Loucy (cell line): ENCODE results near the gene LIN7B.

Experiments
- H2AFZ ChIP-seq: fragments of 200-600 bp; sonication (generic); 2 replicates; pipeline ENCODE4 v1.6.0; 2016; ENCODE audit warnings: antibody characterized with exemption, mild to moderate bottlenecking, low read length, moderate library complexity
- H3F3A ChIP-seq: fragments of 200-600 bp; 2 replicates; pipeline ENCODE4 v1.6.0; 2016; ENCODE audit warnings: antibody characterized with exemption, low read depth, mild to moderate bottlenecking
- H3K27me3 ChIP-seq: fragments of 200-600 bp; sonication (generic); 2 replicates; pipeline ENCODE4 v1.6.1; 2014; ENCODE audit warnings: low read length, mild to moderate bottlenecking; ENCODE audit not compliant: insufficient read depth, poor library complexity, severe bottlenecking
- H3K36me3 ChIP-seq: fragments of 200-600 bp; sonication (generic); 2 replicates; pipeline ENCODE4 v1.6.1; 2016; ENCODE audit warnings: low read length; ENCODE audit not compliant: insufficient read depth
- H3K4me1 ChIP-seq: fragments of 200-600 bp; sonication (generic); 2 replicates; pipeline ENCODE4 v1.5.1; 2014; ENCODE audit warnings: low read length, mild to moderate bottlenecking; ENCODE audit not compliant: insufficient read depth, poor library complexity, severe bottlenecking
- H3K4me2 ChIP-seq: fragments of 200-600 bp; sonication (generic); 2 replicates; pipeline ENCODE4 v1.6.0; 2014; ENCODE audit warnings: antibody characterized with exemption, low read length, low read depth, mild to moderate bottlenecking; ENCODE audit not compliant: poor library complexity, severe bottlenecking
- H3K4me3 ChIP-seq: fragments of 200-600 bp; sonication (generic); 2 replicates; pipeline ENCODE4 v1.5.1; 2014; ENCODE audit warnings: low read length, mild to moderate bottlenecking, mixed read lengths; ENCODE audit not compliant: poor library complexity, severe bottlenecking
- H3K79me2 ChIP-seq: fragments of 200-600 bp; sonication (generic); 2 replicates; pipeline ENCODE4 v1.6.1; 2014; ENCODE audit warnings: low read length; ENCODE audit not compliant: insufficient read depth
- H3K9ac ChIP-seq: fragments of 200-600 bp; sonication (generic); 2 replicates; pipeline ENCODE4 v1.6.0; 2014; ENCODE audit warnings: mild to moderate bottlenecking, low read depth, low read length, moderate library complexity; ENCODE audit not compliant: poor library complexity, severe bottlenecking
- H3K9me2 ChIP-seq: fragments of 200-600 bp; sonication (generic); replicated peaks from 2 replicates; pipeline ENCODE4 v1.6.1; 2016; ENCODE audit warnings: low read depth, low read length, mixed read lengths
- H3K9me3 ChIP-seq: fragments of 200-600 bp; sonication (generic); 2 replicates; pipeline ENCODE4 v1.6.1; 2014; ENCODE audit warnings: mild to moderate bottlenecking, antibody characterized with exemption, low read length, low read depth; ENCODE audit not compliant: insufficient read depth
- H4K20me1 ChIP-seq: fragments of 200-600 bp; sonication (generic); 2 replicates; pipeline ENCODE4 v1.6.0; 2014; ENCODE audit warnings: antibody characterized with exemption, low read length, mild to moderate bottlenecking; ENCODE audit not compliant: insufficient read depth, poor library complexity, severe bottlenecking
- EZH2phosphoT487 ChIP-seq: fragments of 200-600 bp; IDR thresholded peaks from 2 replicates; pipeline ENCODE4 v1.6.1; 2018; ENCODE audit warnings: antibody characterized with exemption, mild to moderate bottlenecking, moderate library complexity, borderline replicate concordance
- TF ChIP-seq, protein P1 (sequence below): fragments of 200-600 bp; sonication (generic); conservative IDR thresholded peaks from 2 replicates; pipeline ENCODE4 v1.5.1; 2014; ENCODE audit warnings: mild to moderate bottlenecking, antibody characterized with exemption, low read length

LIN7B gene

GRCh38 chr19:49106648-49107135 lies 7.5 kb upstream of the LIN7B start:
- Histone ChIP-seq H3K36me3 (peaks cover 79% of the 10 kb centered on the region; the same call in 1 of the 2 replicates), H3F3A (peaks cover 12% of the 10 kb centered on the region; the same call in 1 of the 2 replicates), H3K4me2 (no peak overlapping the region), H3K9ac (no peak overlapping the region), H3K79me2 (peaks cover 3% of the 10 kb centered on the region; the same call in 1 of the 2 replicates), H3K9me2 (no peaks in the 10 kb centered on the region), H3K4me1 (no peaks in the 10 kb centered on the region), H3K4me3 (no peak overlapping the region), H4K20me1 (peaks cover 27% of the 10 kb centered on the region), H3K27me3 (no peaks in the 10 kb centered on the region), H2AFZ (no peak overlapping the region), H3K9me3 (no peaks in the 10 kb centered on the region)
- TF ChIP-seq, protein P1, sequence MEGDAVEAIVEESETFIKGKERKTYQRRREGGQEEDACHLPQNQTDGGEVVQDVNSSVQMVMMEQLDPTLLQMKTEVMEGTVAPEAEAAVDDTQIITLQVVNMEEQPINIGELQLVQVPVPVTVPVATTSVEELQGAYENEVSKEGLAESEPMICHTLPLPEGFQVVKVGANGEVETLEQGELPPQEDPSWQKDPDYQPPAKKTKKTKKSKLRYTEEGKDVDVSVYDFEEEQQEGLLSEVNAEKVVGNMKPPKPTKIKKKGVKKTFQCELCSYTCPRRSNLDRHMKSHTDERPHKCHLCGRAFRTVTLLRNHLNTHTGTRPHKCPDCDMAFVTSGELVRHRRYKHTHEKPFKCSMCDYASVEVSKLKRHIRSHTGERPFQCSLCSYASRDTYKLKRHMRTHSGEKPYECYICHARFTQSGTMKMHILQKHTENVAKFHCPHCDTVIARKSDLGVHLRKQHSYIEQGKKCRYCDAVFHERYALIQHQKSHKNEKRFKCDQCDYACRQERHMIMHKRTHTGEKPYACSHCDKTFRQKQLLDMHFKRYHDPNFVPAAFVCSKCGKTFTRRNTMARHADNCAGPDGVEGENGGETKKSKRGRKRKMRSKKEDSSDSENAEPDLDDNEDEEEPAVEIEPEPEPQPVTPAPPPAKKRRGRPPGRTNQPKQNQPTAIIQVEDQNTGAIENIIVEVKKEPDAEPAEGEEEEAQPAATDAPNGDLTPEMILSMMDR: peak; percentile 95
- no peak for TF ChIP-seq EZH2phosphoT487

- Histone ChIP-seq H2AFZ (no peak overlapping the region), H4K20me1 (peaks cover 22% of the 10 kb centered on the region), H3K9me3 (no peaks in the 10 kb centered on the region), H3K4me2 (no peak overlapping the region), H3K9ac (no peak overlapping the region), H3K4me1 (no peaks in the 10 kb centered on the region), H3K79me2 (peaks cover 3% of the 10 kb centered on the region; the same call in 1 of the 2 replicates), H3K4me3 (no peak overlapping the region), H3F3A (peaks cover 12% of the 10 kb centered on the region; the same call in 1 of the 2 replicates), H3K27me3 (no peaks in the 10 kb centered on the region), H3K36me3 (peaks cover 70% of the 10 kb centered on the region; the same call in 1 of the 2 replicates), H3K9me2 (no peaks in the 10 kb centered on the region)
- TF ChIP-seq, protein P1: no peak
- TF ChIP-seq EZH2phosphoT487: no peak
Measured at GRCh38 chr19:49107625-49108459, 6.3 kb upstream of the LIN7B start.

DNA sequence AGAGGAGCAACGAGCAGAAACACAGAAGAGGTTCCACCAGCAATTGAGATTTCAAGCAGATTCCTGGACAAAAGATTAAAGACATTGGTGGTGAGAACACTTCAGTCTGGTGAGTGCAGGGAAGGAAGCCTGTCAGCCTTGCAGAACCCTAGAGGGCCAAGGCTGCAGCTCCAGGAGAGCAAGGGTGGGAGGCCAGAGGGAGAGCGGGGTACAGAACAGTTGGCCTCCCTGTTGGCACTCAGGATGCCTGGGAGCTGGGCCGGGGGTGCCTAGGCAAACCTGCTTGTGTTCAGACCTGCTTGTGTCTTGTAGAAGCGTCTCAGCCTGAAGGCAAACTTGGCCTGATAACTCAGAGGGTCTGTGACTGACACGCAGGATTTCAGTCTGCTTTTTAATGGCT lies 5.1 kb upstream of the LIN7B start:
- H2AFZ ChIP-seq: no peak overlapping the region
- no peaks in the 10 kb centered on the region for H3K27me3 ChIP-seq
- peaks cover 12% of the 10 kb centered on the region; the same call in 1 of the 2 replicates for H3F3A ChIP-seq
- no peak overlapping the region for H3K9ac ChIP-seq
- no peaks in the 10 kb centered on the region for H3K9me3 ChIP-seq
- H3K36me3 ChIP-seq: peaks cover 59% of the 10 kb centered on the region; the same call in 1 of the 2 replicates
- H4K20me1 ChIP-seq: peaks cover 14% of the 10 kb centered on the region
- TF ChIP-seq EZH2phosphoT487: no peak
- TF ChIP-seq, protein P1: no peak
- H3K9me2 ChIP-seq: no peaks in the 10 kb centered on the region
- H3K4me1 ChIP-seq: peaks cover 4% of the 10 kb centered on the region
- no peak overlapping the region for H3K4me2 ChIP-seq
- no peak overlapping the region for H3K4me3 ChIP-seq
- H3K79me2 ChIP-seq: no peaks in the 10 kb centered on the region
